K562 (cell line): Measurements from ENCODE around the gene KCNMB1. TPM values are rescaled to one million over a fixed set of nuclear protein-coding genes. Genes with fewer than 3 reads are reported as not detected.

ENCODE experiments used
- ATAC-seq: fragments of 200-7000 bp; cut with Tn5 transposase; 3 replicates; pipeline ENCODE4 v1.9.1; 2020; ENCODE audit warnings: moderate library complexity
- BruUV-seq: library from RNA; stranded (reverse); fragments of 400-500 nt; replicated peaks from 2 replicates; lab custom pipeline; 2021; lab: Mats Ljungman, UMichigan
- CTCF ChIA-PET: fragments of 300-600 bp; formaldehyde crosslinking; extraction: SDS; loops from one replicate; lab custom pipeline; 2021; ENCODE audit warnings: low intra/inter-chr PET ratio; lab: Yijun Ruan, JAX
- POLR2A ChIA-PET: fragments of 300-600, 350-650 bp; sonication (Branson Sonifier 250); formaldehyde crosslinking; extraction: SDS; loops from one replicate; lab custom pipeline; 2021; ENCODE audit warnings: antibody characterized with exemption, inconsistent platforms; lab: Yijun Ruan, JAX
- DNase-seq, 4 experiments: peaks; one replicate each; pipeline versions ENCODE4 v3.0.0 to v3.0.0-alpha.2; 2011 to 2018; ENCODE audit warnings: low spot score in 3 of 4, mixed read lengths in 3 of 4; ENCODE audit errors: extremely low read depth in 1 of 4
- FAIRE-seq: peaks from 2 replicates; lab custom pipeline; 2011; peaks lifted over from hg19 to GRCh38; lab: Jason Lieb, UNC
- H2AFZ ChIP-seq: 2 replicates; pipeline ENCODE4 v1.6.0; 2011; ENCODE audit warnings: low read depth, low read length, control low read depth, inconsistent platforms
- H3K27ac ChIP-seq: fragments of 200-600 bp; 3 replicates; pipeline ENCODE4 v1.8.0; 2011; ENCODE audit warnings: low read depth, mild to moderate bottlenecking, control low read depth, inconsistent platforms, low read length, moderate library complexity, mixed read lengths; ENCODE audit errors: extremely low read depth
- H3K27me3 ChIP-seq, 2 experiments: fragments of 300-600 bp in 1 of 2; 2 replicates in 1 of 2; 3 replicates in 1 of 2; pipeline versions ENCODE4 v1.6.0 to v1.8.0; 2011; ENCODE audit warnings: inconsistent platforms in 2 of 2, low read length in 2 of 2, mild to moderate bottlenecking in 1 of 2, mixed read lengths in 1 of 2, moderate library complexity in 1 of 2; ENCODE audit not compliant: control insufficient read depth in 2 of 2, insufficient read depth in 2 of 2
- H3K36me3 ChIP-seq: fragments of 300-600 bp; 3 replicates; pipeline ENCODE4 v1.8.0; 2011; ENCODE audit warnings: mild to moderate bottlenecking, low read length, inconsistent platforms; ENCODE audit not compliant: control insufficient read depth, insufficient read depth
- H3K4me1 ChIP-seq, 2 experiments: fragments of 200-600 bp in 1 of 2; replicated peaks in 1 of 2; 2 replicates in 1 of 2; 3 replicates in 1 of 2; pipeline versions ENCODE4 v1.5.1 to v1.8.0; 2011; ENCODE audit warnings: inconsistent platforms in 2 of 2, low read length in 2 of 2, mild to moderate bottlenecking in 1 of 2, mixed read lengths in 1 of 2, moderate library complexity in 1 of 2; ENCODE audit not compliant: control insufficient read depth in 2 of 2, insufficient read depth in 2 of 2
- H3K4me2 ChIP-seq: 2 replicates; pipeline ENCODE4 v1.6.1; 2011; ENCODE audit warnings: low read length, control low read depth, inconsistent platforms, mixed read lengths; ENCODE audit not compliant: insufficient read depth
- H3K4me3 ChIP-seq: fragments of 200-600 bp; sonication (generic), shearing (Covaris generic); 2 replicates; pipeline ENCODE4 v1.5.1; 2016; ENCODE audit warnings: control low read depth, inconsistent platforms
- H3K79me2 ChIP-seq: fragments of 200-600 bp; 3 replicates; pipeline ENCODE4 v1.8.0; 2011; ENCODE audit warnings: low read length, inconsistent platforms; ENCODE audit not compliant: control insufficient read depth, insufficient read depth
- H3K9ac ChIP-seq, 2 experiments: 2 replicates each; pipeline versions ENCODE4 v1.6.0 to v1.6.1; 2011; ENCODE audit warnings: low read depth in 2 of 2, low read length in 2 of 2, control low read depth in 1 of 2, inconsistent platforms in 1 of 2, mild to moderate bottlenecking in 1 of 2, mixed read lengths in 1 of 2; ENCODE audit not compliant: insufficient read depth in 1 of 2
- H3K9me1 ChIP-seq: one replicate; pipeline ENCODE4 v1.6.0; 2011; ENCODE audit warnings: inconsistent platforms, mild to moderate bottlenecking, low read length, moderate library complexity; ENCODE audit not compliant: control insufficient read depth, insufficient read depth
- H3K9me3 ChIP-seq: replicated peaks from 2 replicates; pipeline ENCODE4 v1.5.1; 2011; ENCODE audit warnings: low read depth, low read length, inconsistent platforms; ENCODE audit not compliant: control insufficient read depth, insufficient read depth
- H4K20me1 ChIP-seq: replicated peaks from 2 replicates; pipeline ENCODE4 v1.6.1; 2011; ENCODE audit warnings: low read length, inconsistent platforms, mixed read lengths; ENCODE audit not compliant: control insufficient read depth, insufficient read depth
- MCM5 ChIP-seq: fragments of 450-650 bp; IDR thresholded peaks from 2 replicates; pipeline ENCODE4 v1.6.1; 2016; ENCODE audit warnings: low read depth
- MTA3 ChIP-seq: fragments of 450-650 bp; formaldehyde crosslinking; IDR thresholded peaks from 2 replicates; pipeline ENCODE4 v1.6.1; 2017; ENCODE audit warnings: mild to moderate bottlenecking, borderline replicate concordance
- PRMT5 ChIP-seq: sonication (generic); formaldehyde crosslinking; IDR thresholded peaks from 2 replicates; pipeline ENCODE4 v1.5.0; 2020; ENCODE audit warnings: missing genetic modification reagents
- RBBP5 ChIP-seq: fragments of 200-600 bp; sonication (generic); IDR thresholded peaks from 2 replicates; pipeline ENCODE4 v1.6.1; 2012; ENCODE audit warnings: borderline replicate concordance, mild to moderate bottlenecking, low read length, control low read depth, inconsistent platforms; ENCODE audit not compliant: insufficient read depth, poor library complexity, severe bottlenecking
- RUNX1 ChIP-seq: sonication (generic); IDR thresholded peaks from 2 replicates; pipeline ENCODE4 v1.6.1; 2016; ENCODE audit warnings: antibody characterized with exemption, low read depth
- SPI1 ChIP-seq: IDR thresholded peaks from 2 replicates; pipeline ENCODE4 v1.6.1; 2011; ENCODE audit warnings: low read depth, low read length, control low read depth, borderline replicate concordance
- WGBS: fragments of 100-300 bp; shearing (Covaris generic); methylation state at CpG from one replicate; pipeline ENCODE4 v1.1.6; 2016; ENCODE audit warnings: low coverage, mixed read lengths; ENCODE audit not compliant: insufficient coverage; ENCODE audit errors: missing lambda C conversion rate; 5-methylcytosine and 5-hydroxymethylcytosine counted together
- in situ Hi-C: fragments of 300-500 bp; cut with MboI; formaldehyde crosslinking; loops from 4 replicates; pipeline ENCODE4 v1.15.0; 2018; ENCODE audit warnings: inconsistent platforms, mixed read lengths
- intact Hi-C: fragments of 100-400 bp; cut with micrococcal nuclease; formaldehyde crosslinking; loops from 2 replicates; pipeline ENCODE4 v1.14.2; 2022
- polyA plus RNA-seq, 8 experiments: library from polyadenylated mRNA; depleted of rRNA in 4 of 8; stranded (reverse) in 5 of 8; unstranded in 3 of 8; fragments of >200 nt; fragmentation: Nextera tagmentation in 2 of 8; fragmentation: Illumina TruSeq in 1 of 8; extraction: Ambion mirVana in 2 of 8; extraction: Trizol in 1 of 8; gene quantifications; 2 replicates each; pipeline versions ENCODE4 v1.2.1 to v1.2.3, GENCODE V29; 2011 to 2014; ENCODE audit warnings: inconsistent platforms in 1 of 8, missing spikeins in 1 of 8
- total RNA-seq, 7 experiments: library from RNA; depleted of rRNA in 6 of 7; stranded (reverse); fragments of >200 nt in 6 of 7; fragmentation: Illumina TruSeq in 2 of 7; extraction: Trizol in 2 of 7; gene quantifications; 2 replicates each; pipeline versions ENCODE4 v1.2.1 to v1.2.3, GENCODE V29; 2011 to 2021; ENCODE audit warnings: low replicate concordance in 1 of 7
- TF ChIP-seq, protein P1 (sequence below), 3 experiments: fragments of 200-800 bp in 1 of 3; fragments of 250-450 bp in 1 of 3; fragments of 450-650 bp in 1 of 3; sonication (Bioruptor Pico) in 1 of 3; sonication (Bioruptor generic) in 1 of 3; formaldehyde crosslinking in 1 of 3; IDR thresholded peaks; 2 replicates each; pipeline versions ENCODE4 v1.6.1 to v1.8.0; 2016 to 2022; ENCODE audit warnings: mild to moderate bottlenecking in 2 of 3, missing genetic modification characterization in 2 of 3, missing compliant biosample characterization in 1 of 3, moderate library complexity in 1 of 3
- TF ChIP-seq, protein P2 (sequence below): fragments of 450-650 bp; conservative IDR thresholded peaks from 2 replicates; pipeline ENCODE4 v1.6.1; 2016; ENCODE audit warnings: missing genetic modification characterization, low read depth, mild to moderate bottlenecking, missing compliant biosample characterization, moderate library complexity

The KCNMB1 gene
- total and polyA plus RNA-seq, 9 of the 15 experiments (the other 6 are each of a cell fraction or from before 2014, with no cell fraction given), result not detected

DNA sequence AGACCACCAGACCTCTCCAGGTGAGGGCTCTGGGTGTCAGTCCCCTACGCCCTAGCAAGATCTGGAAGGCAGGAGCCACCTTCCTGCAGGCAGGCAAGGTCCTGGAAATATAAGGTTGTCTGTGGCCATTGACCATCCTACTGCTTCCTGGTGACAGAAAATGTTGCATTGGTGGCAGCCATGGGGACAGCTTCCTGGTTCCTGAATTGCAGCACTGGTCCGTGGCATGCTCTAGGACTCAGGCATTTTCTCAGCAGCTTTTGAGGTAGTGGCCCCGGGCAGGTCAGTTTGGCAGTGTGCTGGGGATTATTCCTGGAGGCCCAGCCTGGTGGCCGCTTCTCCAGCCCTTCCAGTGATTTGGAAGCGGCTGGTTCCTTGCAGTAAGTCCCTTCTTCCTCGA lies 36.6 kb upstream of the KCNMB1 start:
- ATAC-seq, result no peak
- 0% methylated on average over 6 of the region's 6 CpGs for WGBS

More for the DNA sequence above, 36.6 kb upstream of the KCNMB1 start:
- H3K79me2 ChIP-seq, result no peaks in the 10 kb centered on the region
- peaks cover 0 to 15% of the 10 kb centered on the region in 2 experiments; a peak in 3 of 5 replicates for H3K27me3 ChIP-seq
- 0 out of 2 replicates have a peak, but pooled peaks cover 2% of the 10 kb centered on the region for H4K20me1 ChIP-seq
- no peak overlapping the region for H2AFZ ChIP-seq
- ChIA-PET CTCF (no interaction called here), POLR2A (interaction anchor here (0.6 to 1.0 kb wide), 2 partner anchors 10 to 225 kb away, joined by 3 read pairs; no protein-coding TSS in a partner anchor)
- H3K9me1 ChIP-seq, result no peaks in the 10 kb centered on the region
- no peaks in the 10 kb centered on the region for H3K9me3 ChIP-seq
- no peak overlapping the region for H3K4me3 ChIP-seq
- no peak overlapping the region for H3K9ac ChIP-seq
- H3K36me3 ChIP-seq, result no peaks in the 10 kb centered on the region
- in situ Hi-C loops, result no loop called here
- no TSS peak for BruUV-seq
- DNase-seq (no peak), FAIRE-seq (no peak)
- H3K27ac ChIP-seq, result no peak overlapping the region
- H3K4me1 ChIP-seq, result no peaks in the 10 kb centered on the region
- no peak overlapping the region for H3K4me2 ChIP-seq
- intact Hi-C loops, result no loop called here
- TF ChIP-seq RBBP5 (no peak), RUNX1 (no peak), MCM5 (no peak), PRMT5 (no peak), SPI1 (no peak), MTA3 (no peak)
- TF ChIP-seq, protein P1, sequence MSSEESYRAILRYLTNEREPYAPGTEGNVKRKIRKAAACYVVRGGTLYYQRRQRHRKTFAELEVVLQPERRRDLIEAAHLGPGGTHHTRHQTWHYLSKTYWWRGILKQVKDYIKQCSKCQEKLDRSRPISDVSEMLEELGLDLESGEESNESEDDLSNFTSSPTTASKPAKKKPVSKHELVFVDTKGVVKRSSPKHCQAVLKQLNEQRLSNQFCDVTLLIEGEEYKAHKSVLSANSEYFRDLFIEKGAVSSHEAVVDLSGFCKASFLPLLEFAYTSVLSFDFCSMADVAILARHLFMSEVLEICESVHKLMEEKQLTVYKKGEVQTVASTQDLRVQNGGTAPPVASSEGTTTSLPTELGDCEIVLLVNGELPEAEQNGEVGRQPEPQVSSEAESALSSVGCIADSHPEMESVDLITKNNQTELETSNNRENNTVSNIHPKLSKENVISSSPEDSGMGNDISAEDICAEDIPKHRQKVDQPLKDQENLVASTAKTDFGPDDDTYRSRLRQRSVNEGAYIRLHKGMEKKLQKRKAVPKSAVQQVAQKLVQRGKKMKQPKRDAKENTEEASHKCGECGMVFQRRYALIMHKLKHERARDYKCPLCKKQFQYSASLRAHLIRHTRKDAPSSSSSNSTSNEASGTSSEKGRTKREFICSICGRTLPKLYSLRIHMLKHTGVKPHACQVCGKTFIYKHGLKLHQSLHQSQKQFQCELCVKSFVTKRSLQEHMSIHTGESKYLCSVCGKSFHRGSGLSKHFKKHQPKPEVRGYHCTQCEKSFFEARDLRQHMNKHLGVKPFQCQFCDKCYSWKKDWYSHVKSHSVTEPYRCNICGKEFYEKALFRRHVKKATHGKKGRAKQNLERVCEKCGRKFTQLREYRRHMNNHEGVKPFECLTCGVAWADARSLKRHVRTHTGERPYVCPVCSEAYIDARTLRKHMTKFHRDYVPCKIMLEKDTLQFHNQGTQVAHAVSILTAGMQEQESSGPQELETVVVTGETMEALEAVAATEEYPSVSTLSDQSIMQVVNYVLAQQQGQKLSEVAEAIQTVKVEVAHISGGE (CRISPR knock-in tag; IDR thresholded peaks at IDR 0.05), result no peak
- TF ChIP-seq, protein P2, sequence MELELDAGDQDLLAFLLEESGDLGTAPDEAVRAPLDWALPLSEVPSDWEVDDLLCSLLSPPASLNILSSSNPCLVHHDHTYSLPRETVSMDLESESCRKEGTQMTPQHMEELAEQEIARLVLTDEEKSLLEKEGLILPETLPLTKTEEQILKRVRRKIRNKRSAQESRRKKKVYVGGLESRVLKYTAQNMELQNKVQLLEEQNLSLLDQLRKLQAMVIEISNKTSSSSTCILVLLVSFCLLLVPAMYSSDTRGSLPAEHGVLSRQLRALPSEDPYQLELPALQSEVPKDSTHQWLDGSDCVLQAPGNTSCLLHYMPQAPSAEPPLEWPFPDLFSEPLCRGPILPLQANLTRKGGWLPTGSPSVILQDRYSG, result no peak
